ENCODE measurements around the gene CLCN4. TPM values are rescaled to one million over a fixed set of nuclear protein-coding genes. Genes with fewer than 3 reads are reported as not detected.

CLCN4 gene
- total and polyA plus RNA-seq, 10 of the 15 experiments (the other 5 are each of a cell fraction or from before 2014, with no cell fraction given) = 0.90 to 6.9 (median 2.9) TPM

- no peak for TF ChIP-seq BCL11A (IDR thresholded peaks at IDR 0.05; ENCODE audit: low read depth, low read length)
- no peak for TF ChIP-seq ATF2 (IDR thresholded peaks at IDR 0.05; ENCODE audit: low read length)
- TF ChIP-seq SMARCA5 (IDR thresholded peaks at IDR 0.05) = no peak
- no peak for TF ChIP-seq SUZ12 (IDR thresholded peaks at IDR 0.05; ENCODE audit: unreplicated experiment)
- no peak for TF ChIP-seq SREBF1 (IDR thresholded peaks at IDR 0.05; ENCODE audit: low read length)
- no peak for TF ChIP-seq SRF (IDR thresholded peaks at IDR 0.05; ENCODE audit: low read depth in 2 of 2, low read length in 2 of 2)
Measured at GRCh38 chrX:10115082-10115481, 41.7 kb upstream of the CLCN4 start (continued).

GRCh38 chrX:10117301-10117700 lies 39.5 kb upstream of the CLCN4 start:
- FAIRE-seq (no peak), DNase-seq (ENCODE audit: low read depth, low spot score) (no peak), ATAC-seq (no peak)
- CTCF ChIA-PET = interaction anchor here (0.9 to 12.3 kb wide), 22 partner anchors 8 to 231 kb away, joined by 3 to 412 read pairs (median 22); no protein-coding TSS in a partner anchor
- no peak overlapping the region for H3K4me2 ChIP-seq (ENCODE audit: control insufficient read depth, insufficient read depth)
- no peak overlapping the region for H2AFZ ChIP-seq (ENCODE audit: control insufficient read depth, low read depth, low read length)
- H3K4me3 ChIP-seq = no peak overlapping the region
- RAD21 ChIA-PET (ENCODE audit: unreplicated experiment) = interaction anchor here (1.1 to 13.2 kb wide), 13 partner anchors 22 to 241 kb away, joined by 3 to 424 read pairs (median 6); no protein-coding TSS in a partner anchor
- peaks cover 33% of the 10 kb centered on the region for H3K4me1 ChIP-seq (ENCODE audit: control insufficient read depth, insufficient read depth, low read length)
- H3K9ac ChIP-seq (ENCODE audit: control insufficient read depth, insufficient read depth, low read length) = no peak overlapping the region
- POLR2A ChIA-PET = interaction anchor here (0.7 to 4.5 kb wide), 4 partner anchors 23 to 119 kb away, joined by 3 to 42 read pairs (median 4); no protein-coding TSS in a partner anchor
- intact Hi-C loops (cut with micrococcal nuclease; ENCODE audit: unreplicated experiment) = loop anchor here (5.0 to 10.0 kb wide), 2 partner anchors 52 to 1300 kb away; no protein-coding TSS in a partner anchor
- no peaks in the 10 kb centered on the region for H3K79me2 ChIP-seq (ENCODE audit: control insufficient read depth, insufficient read depth, low read length)
- H3K9me3 ChIP-seq (replicated peaks; ENCODE audit: control insufficient read depth, insufficient read depth, low read length) = no peaks in the 10 kb centered on the region
- SMC1A ChIA-PET (ENCODE audit: uncharacterized antibody, unreplicated experiment) = interaction anchor here (0.6 to 16.7 kb wide), 12 partner anchors 9 to 234 kb away, joined by 3 to 281 read pairs (median 34); no protein-coding TSS in a partner anchor
- peaks cover 0 to 5% of the 10 kb centered on the region in 2 experiments; a peak in 3 of 4 replicates for H3K36me3 ChIP-seq (ENCODE audit: control insufficient read depth in 2 of 2, insufficient read depth in 2 of 2, low read length in 1 of 2)
- WGBS (ENCODE audit: insufficient coverage, insufficient replicate concordance, low lambda C conversion rate, missing lambda C conversion rate) = 72% methylated on average over 31 of the region's 31 CpGs
- no peaks in the 10 kb centered on the region for H4K20me1 ChIP-seq (ENCODE audit: control insufficient read depth, insufficient read depth)
- in situ Hi-C loops (cut with MboI) = loop anchor here (5.0 to 25.0 kb wide), 3 partner anchors 120 to 1305 kb away; partner anchors contain the start of gene FAM9A
- no peaks in the 10 kb centered on the region for H3K27me3 ChIP-seq (replicated peaks in 1 of 2; ENCODE audit: control insufficient read depth in 2 of 2, insufficient read depth in 2 of 2, low read length in 1 of 2)
- H3K27ac ChIP-seq (ENCODE audit: control insufficient read depth, insufficient read depth) = no peak overlapping the region
- no TSS peak for BruUV-seq (replicated peaks)
- TF ChIP-seq KDM1A (IDR thresholded peaks at IDR 0.05; ENCODE audit: borderline replicate concordance) = no peak
- TF ChIP-seq RUNX3 (IDR thresholded peaks at IDR 0.05; ENCODE audit: low read length) = no peak
- no peak for TF ChIP-seq RB1 (IDR thresholded peaks at IDR 0.05; ENCODE audit: borderline replicate concordance)
- no peak for TF ChIP-seq SKIL (IDR thresholded peaks at IDR 0.05; ENCODE audit: low read depth, poor library complexity, severe bottlenecking)
- TF ChIP-seq HDAC2 (IDR thresholded peaks at IDR 0.05) = no peak
- no peak for TF ChIP-seq RBBP5 (conservative IDR thresholded peaks at IDR 0.05)
- no peak for TF ChIP-seq GABPA (IDR thresholded peaks at IDR 0.05; ENCODE audit: low read depth)
- no peak for TF ChIP-seq ZNF622 (IDR thresholded peaks at IDR 0.05)
- no peak for TF ChIP-seq ZBTB33 (IDR thresholded peaks at IDR 0.05)

All from GM12878 (cell line).